ENCODE results near the gene CTPS1.

Gene CTPS1

GRCh38 chr1:40969445-40969844 is 10.1 kb upstream of the CTPS1 start:
- DNase-seq = no peak

GRCh38 chr1:40971966-40972365 is 7.5 kb upstream of the CTPS1 start:
- DNase-seq = no peak

- no peak for DNase-seq
Measured at GRCh38 chr1:40973912-40974311, 5.6 kb upstream of the CTPS1 start.

GRCh38 chr1:40974945-40975344 is 4.6 kb upstream of the CTPS1 start:
- DNase-seq = no peak

GRCh38 chr1:40976952-40977690 is 2.4 kb upstream of the CTPS1 start:
- DNase-seq = no peak

- no peak for DNase-seq
Measured at GRCh38 chr1:40977716-40978115, 1.8 kb upstream of the CTPS1 start.

- no peak for DNase-seq
Measured at GRCh38 chr1:40978886-40979240, 633 bp upstream of the CTPS1 start.

- DNase-seq = no peak
Measured at GRCh38 chr1:40980068-40980452, 564 bp downstream of the CTPS1 start.

- peak; percentile 39 for DNase-seq
Measured at GRCh38 chr1:40980453-40981121, 1.1 kb downstream of the CTPS1 start.

- no peak for DNase-seq
Measured at GRCh38 chr1:40981691-40982448, 2.4 kb downstream of the CTPS1 start.

GRCh38 chr1:40982721-40983120 is 3.2 kb downstream of the CTPS1 start:
- DNase-seq = no peak

- DNase-seq = no peak
Measured at GRCh38 chr1:40983286-40983685, 3.8 kb downstream of the CTPS1 start.

- DNase-seq = no peak
Measured at GRCh38 chr1:40984066-40984465, 4.6 kb downstream of the CTPS1 start.

GRCh38 chr1:40984531-40984930 is 5.0 kb downstream of the CTPS1 start:
- DNase-seq = no peak

- no peak for DNase-seq
Measured at GRCh38 chr1:40985161-40985560, 5.7 kb downstream of the CTPS1 start.

GRCh38 chr1:40985875-40986274 is 6.4 kb downstream of the CTPS1 start:
- no peak for DNase-seq

- DNase-seq = no peak
Measured at GRCh38 chr1:40986328-40986783, 6.9 kb downstream of the CTPS1 start.

- DNase-seq = no peak
Measured at GRCh38 chr1:40986956-40987355, 7.5 kb downstream of the CTPS1 start.

- DNase-seq = no peak
Measured at GRCh38 chr1:40987439-40988276, 8.2 kb downstream of the CTPS1 start.

- no peak for DNase-seq
Measured at GRCh38 chr1:40988280-40988679, 8.8 kb downstream of the CTPS1 start.

GRCh38 chr1:40989066-40989465 is 9.6 kb downstream of the CTPS1 start:
- DNase-seq = no peak

GRCh38 chr1:40997096-40997495 is 17.6 kb downstream of the CTPS1 start:
- DNase-seq = no peak

- no peak for DNase-seq
Measured at GRCh38 chr1:40998668-40999067, 19.2 kb downstream of the CTPS1 start.

All from activated effector memory CD4-positive, alpha-beta T cell treated with Interleukin-2 at 50 U/mL for 16 hours (primary cell).